Activated CD4-positive, CD25-positive, alpha-beta regulatory T cell (primary cell): Measurements from ENCODE around the gene PSORS1C2.

Experiments
- DNase-seq, 4 experiments: peaks; one replicate each; lab custom pipeline; 2025; lab: John Stamatoyannopoulos, UW

PSORS1C2 gene

DNA sequence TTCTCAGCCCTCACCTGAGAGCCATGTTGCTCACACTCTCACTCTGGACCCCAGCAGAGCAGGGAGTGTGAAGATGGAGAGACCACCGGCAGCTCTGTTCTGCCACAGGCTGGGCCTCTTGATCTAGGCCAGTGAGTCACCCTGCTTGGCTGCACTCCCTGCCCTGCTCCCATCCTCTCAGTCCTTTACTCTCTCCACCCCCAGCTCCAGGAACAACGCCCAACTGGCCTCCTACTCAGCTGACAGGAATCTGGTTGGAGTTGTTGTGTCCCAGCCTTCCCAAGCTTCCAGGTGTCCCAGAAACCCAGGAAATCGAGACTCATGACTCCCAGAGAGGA, 24.4 kb downstream of the PSORS1C2 start, which contains the start of gene PSORS1C1:
TSS of gene PSORS1C1 (plus strand) at position 260 of the 338 bp plus-strand sequence. CDS start 14,833 bp downstream, outside the sequence.
- no peak for DNase-seq

GRCh38 chr6:31113861-31114540, 24.9 kb downstream of the PSORS1C2 start:
- no peak for DNase-seq

- no peak for DNase-seq
These were observed 26.4 kb downstream of the PSORS1C2 start, which contains the start of gene C6orf15 for GRCh38 chr6:31112478-31112877. Gene C6orf15 (minus strand): TSS chr6:31112575. CDS start chr6:31112555, 20 bp downstream.

GRCh38 chr6:31111712-31112111, 27.2 kb downstream of the PSORS1C2 start:
- no peak for DNase-seq

GRCh38 chr6:31110825-31111582, 27.9 kb downstream of the PSORS1C2 start:
- DNase-seq = no peak

- no peak for DNase-seq
These were observed 31.8 kb downstream of the PSORS1C2 start for GRCh38 chr6:31107052-31107451.

- DNase-seq = no peak
These were observed 35.7 kb downstream of the PSORS1C2 start for GRCh38 chr6:31103136-31103535.

- no peak for DNase-seq
These were observed 40.4 kb downstream of the PSORS1C2 start for GRCh38 chr6:31098449-31098938.

DNA sequence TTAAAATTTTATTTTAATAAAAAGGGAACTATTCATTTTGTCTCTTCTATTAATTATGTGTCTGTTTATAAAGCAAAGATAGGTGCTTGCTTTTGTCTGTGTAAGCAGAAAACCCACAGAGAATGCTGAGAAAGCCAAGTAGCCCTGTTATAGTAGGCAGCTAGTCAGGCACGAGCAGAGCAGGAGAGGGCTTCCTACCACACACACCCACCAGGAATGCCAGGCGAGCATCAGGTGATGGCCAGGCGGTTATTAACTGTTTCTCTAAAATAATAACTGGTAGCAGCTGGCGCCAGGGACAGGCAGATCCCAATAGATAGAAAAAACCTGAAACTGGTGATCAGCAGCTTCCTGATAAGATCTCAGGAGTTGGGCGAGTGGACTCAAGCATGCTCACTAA, 42.2 kb downstream of the PSORS1C2 start:
- no peak for DNase-seq

GRCh38 chr6:31096215-31096614, 42.7 kb downstream of the PSORS1C2 start:
- DNase-seq = no peak

- DNase-seq = peak in 2 of 4 experiments; percentile 18 to 39
These were observed 44.4 kb downstream of the PSORS1C2 start for GRCh38 chr6:31094389-31094881.

GRCh38 chr6:31092769-31093505, 45.9 kb downstream of the PSORS1C2 start:
- DNase-seq = no peak

DNA sequence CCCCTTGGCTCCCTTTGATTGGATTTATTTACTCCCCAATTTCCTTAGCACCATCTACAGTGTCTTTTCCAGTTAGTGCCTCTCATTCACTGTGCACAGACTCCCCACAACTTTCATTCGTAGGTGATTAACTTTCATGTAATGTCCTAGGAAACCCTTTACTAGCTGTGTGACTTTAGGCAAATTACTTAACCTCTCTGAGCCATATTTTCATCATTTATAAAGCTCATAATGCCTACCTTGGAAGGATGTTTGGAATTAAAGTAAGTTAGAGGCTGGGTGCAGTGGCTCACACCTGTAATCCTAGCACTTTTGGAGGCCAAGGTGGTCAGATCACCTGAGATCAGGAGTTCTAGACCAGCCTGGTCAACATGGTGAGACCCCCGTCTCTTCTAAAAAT, 46.6 kb downstream of the PSORS1C2 start:
- no peak for DNase-seq

DNA sequence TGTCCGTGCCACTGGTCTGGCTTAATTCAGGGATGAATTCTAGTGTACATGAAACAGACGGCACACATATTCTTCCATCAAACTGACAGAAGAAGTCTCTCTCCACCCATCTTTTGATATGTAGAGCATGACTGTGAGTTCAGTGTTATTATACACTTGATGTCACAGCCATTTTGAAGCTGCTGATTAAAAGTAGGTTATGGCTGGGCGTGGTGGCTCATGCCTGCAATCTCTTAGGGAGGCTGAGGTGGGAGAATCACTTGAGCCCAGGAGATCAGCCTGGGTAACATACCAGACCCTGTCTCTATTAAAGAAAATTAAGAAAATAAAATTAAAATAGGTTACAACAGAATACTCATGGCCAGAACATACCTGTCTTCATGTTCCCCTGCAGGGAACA, 47.2 kb downstream of the PSORS1C2 start:
- DNase-seq = no peak

DNA sequence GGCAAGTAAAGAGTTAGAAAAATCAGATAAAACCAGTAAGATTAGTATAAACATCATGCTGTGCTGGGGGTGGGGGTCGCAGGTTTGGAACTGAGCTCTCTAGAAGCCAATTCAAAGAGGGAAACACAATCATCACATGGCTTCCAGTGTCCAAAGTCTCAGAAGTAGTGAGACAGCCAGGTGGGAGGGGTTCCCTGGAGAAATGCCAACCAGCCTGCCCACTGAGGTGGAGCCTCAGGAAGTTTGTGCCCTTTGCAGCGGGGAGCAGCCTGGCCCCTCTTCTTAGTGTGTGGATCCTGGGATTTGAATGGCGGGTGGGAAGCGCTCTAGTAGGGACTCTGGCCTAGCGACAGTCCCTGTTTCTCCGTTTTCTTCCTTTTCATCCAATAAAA, 47.9 kb downstream of the PSORS1C2 start:
- DNase-seq = no peak

GRCh38 chr6:31090275-31090972, 48.4 kb downstream of the PSORS1C2 start:
- DNase-seq = no peak
